ENCODE results near the gene CACNG7.

CACNG7 gene

GRCh38 chr19:53957448-53958167 lies 48.5 kb downstream of the CACNG7 start:
- DNase-seq: no peak

- DNase-seq: no peak
These were observed 49.1 kb downstream of the CACNG7 start for GRCh38 chr19:53958168-53958571.

GRCh38 chr19:53958823-53959757 lies 50.0 kb downstream of the CACNG7 start:
- DNase-seq: no peak

- DNase-seq: no peak
These were observed 51.1 kb downstream of the CACNG7 start for GRCh38 chr19:53960187-53960586.

GRCh38 chr19:53960886-53961285 lies 51.8 kb downstream of the CACNG7 start:
- no peak for DNase-seq

- no peak for DNase-seq
These were observed 52.7 kb downstream of the CACNG7 start for GRCh38 chr19:53961523-53962356.

- no peak for DNase-seq
These were observed 53.9 kb downstream of the CACNG7 start, which contains the start of gene CACNG8 for GRCh38 chr19:53962887-53963431. TSS of gene CACNG8 (plus strand) at chr19:53962937.

- DNase-seq: no peak
These were observed 56.0 kb downstream of the CACNG7 start for GRCh38 chr19:53965091-53965490.

GRCh38 chr19:53966931-53967330 lies 57.9 kb downstream of the CACNG7 start:
- DNase-seq: no peak

GRCh38 chr19:53969366-53969765 lies 60.3 kb downstream of the CACNG7 start:
- DNase-seq: no peak

- DNase-seq: no peak
These were observed 62.6 kb downstream of the CACNG7 start for GRCh38 chr19:53971673-53972072.

GRCh38 chr19:53977429-53977990 lies 68.4 kb downstream of the CACNG7 start:
- DNase-seq: peak; percentile 70

GRCh38 chr19:53977991-53978731 lies 69.1 kb downstream of the CACNG7 start:
- peak; percentile 68 for DNase-seq

GRCh38 chr19:53978975-53979801 lies 70.1 kb downstream of the CACNG7 start:
- no peak for DNase-seq

- DNase-seq: no peak
These were observed 71.7 kb downstream of the CACNG7 start for GRCh38 chr19:53980539-53981375.

GRCh38 chr19:53981376-53981951 lies 72.4 kb downstream of the CACNG7 start:
- DNase-seq: no peak

GRCh38 chr19:53982001-53982451 lies 72.9 kb downstream of the CACNG7 start:
- DNase-seq: no peak

GRCh38 chr19:53982611-53983010 lies 73.5 kb downstream of the CACNG7 start:
- DNase-seq: peak; percentile 31
